Liver (tissue), 3 donors: ENCODE data around the gene EXOSC2.

ENCODE experiments used
- CTCF ChIP-seq: fragments of 150-350 bp; IDR thresholded peaks from 2 replicates; pipeline ENCODE4 v1.5.1; 2017; ENCODE audit warnings: improper control_type of control experiment, low read depth, low read length; ENCODE audit not compliant: missing input control
- FOXA1 ChIP-seq: IDR thresholded peaks from 2 replicates; pipeline ENCODE4 v1.6.1; 2016; ENCODE audit warnings: antibody characterized with exemption
- REST ChIP-seq: IDR thresholded peaks from 2 replicates; pipeline ENCODE4 v1.6.1; 2016; ENCODE audit warnings: antibody characterized with exemption, mild to moderate bottlenecking
- TAF1 ChIP-seq: conservative IDR thresholded peaks from 2 replicates; pipeline ENCODE4 v1.6.1; 2016; ENCODE audit warnings: antibody characterized with exemption, mild to moderate bottlenecking
- YY1 ChIP-seq: IDR thresholded peaks from 2 replicates; pipeline ENCODE4 v1.6.1; 2016; ENCODE audit warnings: antibody characterized with exemption, mild to moderate bottlenecking
- ZBTB33 ChIP-seq: IDR thresholded peaks from 2 replicates; pipeline ENCODE4 v1.6.1; 2016; ENCODE audit warnings: antibody characterized with exemption
- donor health status: healthy.
- donor health status: healthy.

- no peak for TF ChIP-seq FOXA1
- TF ChIP-seq ZBTB33: no peak
- no peak for TF ChIP-seq YY1
- TF ChIP-seq CTCF: no peak
- TF ChIP-seq REST: no peak
- TF ChIP-seq TAF1: no peak
These were observed 52.2 kb downstream of the EXOSC2 start for GRCh38 chr9:130745829-130746228.
